SH-SY5Y (cell line): ENCODE measurements around the gene PTPRR.

Experiments used
- GATA2 ChIP-seq: IDR thresholded peaks from 2 replicates; pipeline ENCODE4 v1.6.1; 2011; ENCODE audit warnings: mild to moderate bottlenecking, low read depth, low read length
- GATA3 ChIP-seq: IDR thresholded peaks from 2 replicates; pipeline ENCODE4 v1.6.1; 2011; ENCODE audit warnings: low read depth, mild to moderate bottlenecking, low read length, moderate library complexity

- TF ChIP-seq GATA2 (no peak), GATA3 (no peak)
These were observed 256.1 kb downstream of the PTPRR start for GRCh38 chr12:70664465-70664881.
